ENCODE results near the gene AGAP1.

GRCh38 chr2:235694721-235695601 is 201.1 kb downstream of the AGAP1 start:
- TF ChIP-seq POLR2A (IDR thresholded peaks at IDR 0.05), result no peak
- TF ChIP-seq, protein P1, sequence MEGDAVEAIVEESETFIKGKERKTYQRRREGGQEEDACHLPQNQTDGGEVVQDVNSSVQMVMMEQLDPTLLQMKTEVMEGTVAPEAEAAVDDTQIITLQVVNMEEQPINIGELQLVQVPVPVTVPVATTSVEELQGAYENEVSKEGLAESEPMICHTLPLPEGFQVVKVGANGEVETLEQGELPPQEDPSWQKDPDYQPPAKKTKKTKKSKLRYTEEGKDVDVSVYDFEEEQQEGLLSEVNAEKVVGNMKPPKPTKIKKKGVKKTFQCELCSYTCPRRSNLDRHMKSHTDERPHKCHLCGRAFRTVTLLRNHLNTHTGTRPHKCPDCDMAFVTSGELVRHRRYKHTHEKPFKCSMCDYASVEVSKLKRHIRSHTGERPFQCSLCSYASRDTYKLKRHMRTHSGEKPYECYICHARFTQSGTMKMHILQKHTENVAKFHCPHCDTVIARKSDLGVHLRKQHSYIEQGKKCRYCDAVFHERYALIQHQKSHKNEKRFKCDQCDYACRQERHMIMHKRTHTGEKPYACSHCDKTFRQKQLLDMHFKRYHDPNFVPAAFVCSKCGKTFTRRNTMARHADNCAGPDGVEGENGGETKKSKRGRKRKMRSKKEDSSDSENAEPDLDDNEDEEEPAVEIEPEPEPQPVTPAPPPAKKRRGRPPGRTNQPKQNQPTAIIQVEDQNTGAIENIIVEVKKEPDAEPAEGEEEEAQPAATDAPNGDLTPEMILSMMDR (IDR thresholded peaks at IDR 0.05), result no peak

Data from thyroid gland (tissue), 4 donors.